HepG2 (cell line): Measurements from ENCODE around the gene CDC42EP1. TPM values are rescaled to one million over a fixed set of nuclear protein-coding genes. Genes with fewer than 3 reads are reported as not detected.
A peak's percentile ranks its signal among the peaks of the same experiment; 100 is the strongest.

Experiments used
- ATAC-seq: fragments of 200-7000 bp; cut with Tn5 transposase; 3 replicates; pipeline ENCODE4 v1.9.1; 2020; ENCODE audit warnings: mild to moderate bottlenecking, moderate library complexity
- BruUV-seq: library from RNA; stranded (reverse); fragments of 400-500 nt; replicated peaks from 2 replicates; lab custom pipeline; 2021; lab: Mats Ljungman, UMichigan
- CTCF ChIA-PET: fragments of 300-600 bp; formaldehyde crosslinking; extraction: SDS; loops from one replicate; lab custom pipeline; 2021; ENCODE audit warnings: low total read pairs, inconsistent platforms, low intra/inter-chr PET ratio; lab: Yijun Ruan, JAX
- POLR2A ChIA-PET: fragments of 350-600 bp; sonication (Branson Sonifier 250); formaldehyde crosslinking; loops from one replicate; lab custom pipeline; 2020; ENCODE audit warnings: antibody characterized with exemption, inconsistent platforms; lab: Yijun Ruan, JAX
- DNase-seq: peaks from one replicate; pipeline ENCODE4 v3.0.0-alpha.2; 2015; ENCODE audit warnings: low spot score
- FAIRE-seq: peaks from 3 replicates; lab custom pipeline; 2011; peaks lifted over from hg19 to GRCh38; lab: Jason Lieb, UNC
- H2AFZ ChIP-seq: one replicate; pipeline ENCODE4 v1.6.1; 2011; ENCODE audit warnings: low read length, inconsistent platforms
- H3K27ac ChIP-seq: fragments of 300-600 bp; 3 replicates; pipeline ENCODE4 v1.8.0; 2011; ENCODE audit warnings: mixed run types, mild to moderate bottlenecking, mixed read lengths, low read length, inconsistent platforms; ENCODE audit not compliant: insufficient read depth; ENCODE audit errors: extremely low read length
- H3K27me3 ChIP-seq, 2 experiments: fragments of 200-600 bp in 1 of 2; 2 replicates in 1 of 2; 3 replicates in 1 of 2; pipeline versions ENCODE4 v1.6.0 to v1.8.0; 2011; ENCODE audit warnings: low read length in 2 of 2, mild to moderate bottlenecking in 2 of 2, moderate library complexity in 2 of 2, inconsistent platforms in 1 of 2; ENCODE audit not compliant: insufficient read depth in 2 of 2, control insufficient read depth in 1 of 2
- H3K36me3 ChIP-seq, 2 experiments: fragments of 200-600 bp in 1 of 2; replicated peaks in 1 of 2; 2 replicates in 1 of 2; 3 replicates in 1 of 2; pipeline versions ENCODE4 v1.5.1 to v1.8.0; 2011; ENCODE audit warnings: low read length in 2 of 2, inconsistent platforms in 1 of 2; ENCODE audit not compliant: insufficient read depth in 2 of 2, control insufficient read depth in 1 of 2
- H3K4me1 ChIP-seq: 2 replicates; pipeline ENCODE4 v1.5.1; 2012; ENCODE audit warnings: low read length, inconsistent platforms; ENCODE audit not compliant: insufficient read depth
- H3K4me2 ChIP-seq: 2 replicates; pipeline ENCODE4 v1.6.0; 2011; ENCODE audit warnings: low read depth, low read length, inconsistent platforms
- H3K4me3 ChIP-seq, 3 experiments: fragments of 200-600 bp in 1 of 3; sonication (generic), shearing (Covaris generic) in 1 of 3; replicated peaks in 1 of 3; 2 replicates each; pipeline ENCODE4 v1.5.1; 2011 to 2016; ENCODE audit warnings: low read length in 3 of 3, inconsistent platforms in 2 of 3, low read depth in 2 of 3, mild to moderate bottlenecking in 2 of 3, control low read depth in 1 of 3, mixed read lengths in 1 of 3; ENCODE audit not compliant: insufficient read depth in 1 of 3
- H3K79me2 ChIP-seq: one replicate; pipeline ENCODE4 v1.6.1; 2011; ENCODE audit warnings: low read length, inconsistent platforms; ENCODE audit not compliant: insufficient read depth
- H3K9ac ChIP-seq: 2 replicates; pipeline ENCODE4 v1.6.0; 2011; ENCODE audit warnings: mild to moderate bottlenecking, low read depth, low read length, inconsistent platforms; ENCODE audit not compliant: insufficient read depth
- H3K9me3 ChIP-seq: 2 replicates; pipeline ENCODE4 v1.5.1; 2012; ENCODE audit warnings: mild to moderate bottlenecking, low read length
- H4K20me1 ChIP-seq: 2 replicates; pipeline ENCODE4 v1.6.0; 2011; ENCODE audit warnings: inconsistent platforms, mild to moderate bottlenecking, low read length, moderate library complexity; ENCODE audit not compliant: insufficient read depth
- FOXO1 ChIP-seq: sonication (generic); formaldehyde crosslinking; IDR thresholded peaks from 2 replicates; pipeline ENCODE4 v1.4.0; 2020; ENCODE audit warnings: missing genetic modification reagents
- FOXO4 ChIP-seq: sonication (generic); formaldehyde crosslinking; conservative IDR thresholded peaks from 2 replicates; pipeline ENCODE4 v1.8.1; 2023; ENCODE audit warnings: missing genetic modification reagents
- KLF16 ChIP-seq, 2 experiments: sonication (generic) in 1 of 2; formaldehyde crosslinking in 1 of 2; IDR thresholded peaks; 2 replicates each; pipeline versions ENCODE4 v1.6.1 to v1.8.0; 2016 to 2023; ENCODE audit warnings: missing genetic modification reagents in 2 of 2, missing compliant biosample characterization in 1 of 2
- ZMYM3 ChIP-seq: sonication (generic); formaldehyde crosslinking; IDR thresholded peaks from 2 replicates; pipeline ENCODE4 v1.5.1; 2020; ENCODE audit warnings: mild to moderate bottlenecking, missing genetic modification reagents
- ZNF629 ChIP-seq: sonication (generic); formaldehyde crosslinking; conservative IDR thresholded peaks from 2 replicates; pipeline ENCODE4 v1.5.0; 2020; ENCODE audit warnings: missing genetic modification reagents
- WGBS: methylation state at CpG from one replicate; pipeline ENCODE4 v1.1.6; 2017; ENCODE audit warnings: low lambda C conversion rate; 5-methylcytosine and 5-hydroxymethylcytosine counted together
- in situ Hi-C: cut with HindIII; loops from 2 replicates; pipeline ENCODE4 v1.10.0; 2017; ENCODE audit warnings: low pct_unique_long_range_greater_than_20kb; ENCODE audit not compliant: extremely low pct_ligation_motif_present
- intact Hi-C: fragments of 100-400 bp; cut with micrococcal nuclease; formaldehyde crosslinking; loops from one replicate; pipeline ENCODE4 v1.10.0; 2022; ENCODE audit not compliant: unreplicated experiment
- polyA plus RNA-seq, 8 experiments: library from polyadenylated mRNA; depleted of rRNA in 3 of 8; stranded (reverse) in 7 of 8; unstranded in 1 of 8; fragments of >200 nt; fragmentation: Illumina TruSeq in 4 of 8; extraction: Trizol in 4 of 8; gene quantifications; 2 replicates each; pipeline versions ENCODE4 v1.2.1 to v1.2.3, GENCODE V29; 2011 to 2016; ENCODE audit warnings: low read depth in 4 of 8, missing spikeins in 1 of 8, mixed read lengths in 1 of 8; ENCODE audit not compliant: insufficient read depth in 1 of 8
- total RNA-seq, 5 experiments: library from RNA; depleted of rRNA; stranded (reverse); fragments of >200 nt; fragmentation: Illumina TruSeq; extraction: Trizol; gene quantifications; 2 replicates each; pipeline ENCODE4 v1.2.3, GENCODE V29; 2016; ENCODE audit warnings: low read depth in 1 of 5

The CDC42EP1 gene
- total and polyA plus RNA-seq, 2 of the 13 experiments (the other 11 are each of a cell fraction or from before 2014, with no cell fraction given) = 17.1 to 29.5 TPM

GRCh38 chr22:37542959-37543358, 17.3 kb upstream of the CDC42EP1 start:
- intact Hi-C loops = no loop called here
- no TSS peak for BruUV-seq
- no peak for DNase-seq
- no peaks in the 10 kb centered on the region for H4K20me1 ChIP-seq
- ATAC-seq = no peak
- H3K27ac ChIP-seq = no peak overlapping the region
- H3K79me2 ChIP-seq = no peaks in the 10 kb centered on the region
- POLR2A ChIA-PET = interaction anchor here (16.3 kb wide), 1 partner anchor 20 kb away, joined by 976 read pairs; the partner anchor contains the start of gene CDC42EP1
- H3K4me3 ChIP-seq = no peak overlapping the region
- no peak overlapping the region for H2AFZ ChIP-seq
- no peak for FAIRE-seq
- H3K9me3 ChIP-seq = no peaks in the 10 kb centered on the region
- H3K4me2 ChIP-seq = no peak overlapping the region
- H3K9ac ChIP-seq = no peak overlapping the region
- H3K4me1 ChIP-seq = peaks cover 86% of the 10 kb centered on the region
- peak; percentile 88 for TF ChIP-seq ZNF629 (CRISPR knock-in tag)
- TF ChIP-seq FOXO1 (CRISPR knock-in tag) = no peak
- TF ChIP-seq FOXO4 (CRISPR knock-in tag) = 0 out of 2 replicates have a peak, but pooled peaks have one; percentile 46
- peak; percentile 27; the same call in 1 of the 2 replicates for TF ChIP-seq ZMYM3 (CRISPR knock-in tag)
- no peak for TF ChIP-seq KLF16 (CRISPR knock-in tag; IDR thresholded peaks at IDR 0.05)
- in situ Hi-C loops = loop anchor here (10.0 kb wide), 1 partner anchor 62 kb away; the partner anchor contains the start of gene GGA1
- H3K27me3 ChIP-seq = no peaks in the 10 kb centered on the region
- 94% methylated on average over 7 of the region's 7 CpGs for WGBS
- no peaks in the 10 kb centered on the region for H3K36me3 ChIP-seq
- CTCF ChIA-PET = no interaction called here
